MM.1S (cell line): Measurements from ENCODE around the gene TIE1.

Experiments used
- DNase-seq: peaks from one replicate; pipeline ENCODE4 v3.0.0-alpha.2; 2015
- H2AFZ ChIP-seq: fragments of 300-600 bp; sonication (generic); 2 replicates; pipeline ENCODE4 v1.6.0; 2016; ENCODE audit warnings: antibody characterized with exemption, low read length
- H3F3A ChIP-seq: fragments of 300-600 bp; sonication (generic); 2 replicates; pipeline ENCODE4 v1.6.1; 2016; ENCODE audit warnings: mild to moderate bottlenecking, antibody characterized with exemption, low read length, moderate library complexity, mixed read lengths; ENCODE audit not compliant: insufficient read depth
- H3K27ac ChIP-seq: fragments of 300-600 bp; sonication (generic); 2 replicates; pipeline ENCODE4 v1.5.1; 2016; ENCODE audit warnings: mild to moderate bottlenecking, low read length
- H3K27me3 ChIP-seq: fragments of 300-600 bp; sonication (generic); replicated peaks from 2 replicates; pipeline ENCODE4 v1.6.0; 2016; ENCODE audit warnings: low read length; ENCODE audit not compliant: insufficient read depth
- H3K36me3 ChIP-seq: fragments of 300-600 bp; sonication (generic); replicated peaks from 2 replicates; pipeline ENCODE4 v1.6.1; 2016; ENCODE audit warnings: mild to moderate bottlenecking, low read length, mixed read lengths; ENCODE audit not compliant: insufficient read depth
- H3K4me1 ChIP-seq: fragments of 300-600 bp; sonication (generic); 2 replicates; pipeline ENCODE4 v1.6.1; 2016; ENCODE audit warnings: low read length, mixed read lengths
- H3K4me2 ChIP-seq: fragments of 300-600 bp; sonication (generic); 2 replicates; pipeline ENCODE4 v1.6.0; 2016; ENCODE audit warnings: low read depth, low read length
- H3K4me3 ChIP-seq: fragments of 300-600 bp; sonication (generic); 2 replicates; pipeline ENCODE4 v1.5.1; 2016; ENCODE audit warnings: low read length, mixed read lengths
- H3K79me2 ChIP-seq: fragments of 300-600 bp; sonication (generic); 2 replicates; pipeline ENCODE4 v1.6.1; 2016; ENCODE audit warnings: mixed run types, low read length, mixed read lengths
- H3K9ac ChIP-seq: fragments of 300-600 bp; sonication (generic); 2 replicates; pipeline ENCODE4 v1.6.1; 2016; ENCODE audit warnings: low read length, mixed read lengths
- H3K9me2 ChIP-seq: fragments of 300-600 bp; sonication (generic); replicated peaks from 2 replicates; pipeline ENCODE4 v1.6.1; 2016; ENCODE audit warnings: mild to moderate bottlenecking, low read length, mixed read lengths; ENCODE audit not compliant: insufficient read depth
- H3K9me3 ChIP-seq: fragments of 300-600 bp; sonication (generic); replicated peaks from 2 replicates; pipeline ENCODE4 v1.6.1; 2016; ENCODE audit warnings: mild to moderate bottlenecking, low read length, mixed read lengths; ENCODE audit not compliant: insufficient read depth
- H4K20me1 ChIP-seq: fragments of 300-600 bp; sonication (generic); 2 replicates; pipeline ENCODE4 v1.6.1; 2016; ENCODE audit warnings: mild to moderate bottlenecking, low read length, moderate library complexity, mixed read lengths; ENCODE audit not compliant: insufficient read depth
- CTCF ChIP-seq: fragments of 300-600 bp; sonication (generic); IDR thresholded peaks from 2 replicates; pipeline ENCODE4 v1.5.1; 2016; ENCODE audit warnings: antibody characterized with exemption, low read length, mixed read lengths
- EZH2 ChIP-seq: fragments of 300-600 bp; sonication (generic); optimal IDR thresholded peaks from 2 replicates; pipeline ENCODE3; 2017; ENCODE audit warnings: low read depth, mild to moderate bottlenecking, antibody characterized with exemption, low read length, mixed read lengths
- EZH2phosphoT487 ChIP-seq: fragments of 300-600 bp; sonication (generic); IDR thresholded peaks from 2 replicates; pipeline ENCODE4 v1.6.1; 2018; ENCODE audit warnings: antibody characterized with exemption, low read length

Gene TIE1

GRCh38 chr1:43340559-43340958, 39.8 kb downstream of the TIE1 start:
- Histone ChIP-seq H3K9ac (no peak overlapping the region), H3K79me2 (no peaks in the 10 kb centered on the region), H3F3A (no peaks in the 10 kb centered on the region), H3K9me2 (no peaks in the 10 kb centered on the region), H3K27me3 (peaks cover 6% of the 10 kb centered on the region; the same call in 1 of the 2 replicates), H4K20me1 (no peaks in the 10 kb centered on the region), H3K4me2 (no peak overlapping the region), H3K9me3 (no peaks in the 10 kb centered on the region), H3K27ac (no peak overlapping the region), H3K36me3 (no peaks in the 10 kb centered on the region), H2AFZ (no peak overlapping the region), H3K4me3 (no peak overlapping the region), H3K4me1 (no peaks in the 10 kb centered on the region)
- DNase-seq = no peak
- TF ChIP-seq EZH2 (no peak), EZH2phosphoT487 (no peak), CTCF (no peak)

- no peaks in the 10 kb centered on the region; the same call in 1 of the 2 replicates for H3F3A ChIP-seq
Observed at GRCh38 chr1:43344267-43344850, 43.6 kb downstream of the TIE1 start.

GRCh38 chr1:43345120-43345519, 44.3 kb downstream of the TIE1 start:
- Histone ChIP-seq H3K4me1 (peaks cover 7% of the 10 kb centered on the region), H3K9me2 (no peaks in the 10 kb centered on the region), H2AFZ (no peak overlapping the region), H3K9me3 (no peaks in the 10 kb centered on the region), H3K36me3 (no peaks in the 10 kb centered on the region), H3K4me2 (no peak overlapping the region), H3K4me3 (no peak overlapping the region), H3F3A (peaks cover 7% of the 10 kb centered on the region), H4K20me1 (no peaks in the 10 kb centered on the region), H3K9ac (no peak overlapping the region), H3K27ac (no peak overlapping the region), H3K79me2 (no peaks in the 10 kb centered on the region), H3K27me3 (peaks cover 12% of the 10 kb centered on the region; the same call in 1 of the 2 replicates)
- no peak for TF ChIP-seq EZH2
- DNase-seq = no peak

More at GRCh38 chr1:43344267-43344850, 43.6 kb downstream of the TIE1 start:
- no peak overlapping the region for H3K9ac ChIP-seq
- H3K9me2 ChIP-seq = no peaks in the 10 kb centered on the region
- no peak overlapping the region for H2AFZ ChIP-seq
- peaks cover 12% of the 10 kb centered on the region; the same call in 1 of the 2 replicates for H3K27me3 ChIP-seq
- H3K4me3 ChIP-seq = no peak overlapping the region
- H3K4me2 ChIP-seq = no peak overlapping the region
- no peaks in the 10 kb centered on the region for H3K36me3 ChIP-seq
- H3K9me3 ChIP-seq = no peaks in the 10 kb centered on the region
- no peak overlapping the region for H3K27ac ChIP-seq
- TF ChIP-seq EZH2phosphoT487 = no peak
- no peak for TF ChIP-seq CTCF
- TF ChIP-seq EZH2 = no peak
- no peaks in the 10 kb centered on the region for H3K79me2 ChIP-seq
- no peaks in the 10 kb centered on the region; the same call in 1 of the 2 replicates for H3K4me1 ChIP-seq
- no peaks in the 10 kb centered on the region for H4K20me1 ChIP-seq
- no peak for DNase-seq

- DNase-seq = no peak
- Histone ChIP-seq H3K27ac (no peak overlapping the region), H3K9me3 (no peaks in the 10 kb centered on the region), H3F3A (peaks cover 9% of the 10 kb centered on the region), H4K20me1 (no peaks in the 10 kb centered on the region), H3K36me3 (no peaks in the 10 kb centered on the region), H3K79me2 (no peaks in the 10 kb centered on the region), H3K4me3 (no peak overlapping the region), H3K4me2 (no peak overlapping the region), H3K27me3 (0 out of 2 replicates have a peak, but pooled peaks cover 6% of the 10 kb centered on the region), H2AFZ (no peak overlapping the region), H3K9ac (no peak overlapping the region), H3K9me2 (no peaks in the 10 kb centered on the region), H3K4me1 (peaks cover 10% of the 10 kb centered on the region)
- TF ChIP-seq EZH2 (no peak), EZH2phosphoT487 (no peak), CTCF (no peak)
Observed at GRCh38 chr1:43346636-43347035, 45.9 kb downstream of the TIE1 start.
